HG02798 (cell line): Measurements from ENCODE around the gene SELENON.

ENCODE experiments used
- ATAC-seq: cut with Tn5 transposase; IDR thresholded peaks from one replicate; pipeline ENCODE4 v1.9.1; 2021; ENCODE audit warnings: mild to moderate bottlenecking; ENCODE audit not compliant: unreplicated experiment, poor library complexity

SELENON gene

DNA sequence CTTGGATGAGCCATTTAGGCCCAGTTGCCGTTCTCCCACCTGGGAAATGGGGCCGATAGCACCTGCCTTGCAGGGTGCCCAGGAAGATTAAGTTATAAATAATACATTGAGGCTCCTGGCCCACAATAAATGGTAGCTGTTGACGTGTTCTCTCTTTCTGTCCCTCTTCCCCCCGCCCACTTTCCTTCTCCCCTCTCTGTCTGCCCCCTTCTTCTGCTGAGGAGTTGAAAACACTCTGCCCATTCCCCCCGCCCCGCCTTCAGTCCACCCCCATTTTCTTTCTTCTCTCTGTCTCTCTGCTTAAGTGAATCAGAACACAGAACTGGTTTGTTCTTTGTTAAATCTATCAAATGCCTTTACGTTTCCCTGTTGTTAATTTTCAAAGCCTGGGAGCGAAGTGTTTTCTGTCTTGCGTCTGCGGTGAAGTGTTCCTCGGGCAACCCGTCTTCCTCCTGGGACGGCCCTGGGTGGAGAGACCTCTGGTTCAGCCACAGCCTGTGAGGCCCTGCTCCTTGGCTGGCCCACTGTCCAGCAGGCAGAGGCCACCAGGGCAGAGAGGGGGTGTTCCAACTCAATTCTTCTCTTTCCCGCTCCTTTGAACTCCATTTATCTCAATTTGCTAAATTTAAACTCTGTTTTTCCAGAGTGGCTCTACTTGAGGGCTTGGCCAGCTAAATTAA lies 29.3 kb upstream of the SELENON start:
- ATAC-seq, result no peak

DNA sequence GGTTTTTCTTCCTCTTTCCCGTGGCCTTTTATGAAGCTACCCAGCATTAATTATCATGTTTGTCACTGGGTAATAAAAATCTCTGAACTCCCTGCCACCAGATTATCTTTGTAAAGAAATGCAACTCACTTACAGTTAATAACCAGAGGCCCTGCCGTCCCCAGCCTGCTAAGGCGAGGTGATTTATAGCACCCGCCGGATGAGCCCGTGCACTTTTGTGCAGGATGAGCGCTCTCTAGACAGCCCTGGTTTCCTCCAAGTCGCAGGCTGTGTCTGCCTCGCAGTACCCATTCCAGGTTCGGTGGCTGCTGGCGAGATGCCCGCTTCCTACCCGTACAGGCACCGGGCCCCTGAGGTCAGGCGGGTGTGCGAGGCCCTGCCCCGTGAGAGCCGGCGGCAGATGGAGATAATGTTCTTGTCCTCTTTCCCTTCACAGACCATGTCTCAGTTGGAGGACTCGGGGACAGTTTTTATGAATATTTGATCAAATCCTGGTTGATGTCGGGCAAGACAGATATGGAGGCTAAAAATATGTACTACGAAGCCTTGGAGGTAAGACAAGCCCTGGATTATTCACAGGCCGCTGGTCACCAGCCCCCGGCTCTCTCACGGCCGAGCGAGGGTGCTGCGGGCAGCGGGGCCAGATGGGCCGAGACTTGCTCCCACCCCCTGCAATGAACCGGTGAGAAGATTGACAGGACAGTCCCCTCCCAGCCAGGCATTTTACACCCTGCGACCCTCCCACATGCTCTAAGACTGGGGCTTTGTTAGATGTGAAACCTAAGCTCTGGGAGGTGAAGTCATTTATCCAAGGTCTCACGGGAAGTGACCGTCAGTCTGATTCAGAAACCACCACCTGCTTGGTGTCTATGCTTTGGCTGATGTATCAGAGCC lies 28.5 kb upstream of the SELENON start:
- no peak for ATAC-seq

DNA sequence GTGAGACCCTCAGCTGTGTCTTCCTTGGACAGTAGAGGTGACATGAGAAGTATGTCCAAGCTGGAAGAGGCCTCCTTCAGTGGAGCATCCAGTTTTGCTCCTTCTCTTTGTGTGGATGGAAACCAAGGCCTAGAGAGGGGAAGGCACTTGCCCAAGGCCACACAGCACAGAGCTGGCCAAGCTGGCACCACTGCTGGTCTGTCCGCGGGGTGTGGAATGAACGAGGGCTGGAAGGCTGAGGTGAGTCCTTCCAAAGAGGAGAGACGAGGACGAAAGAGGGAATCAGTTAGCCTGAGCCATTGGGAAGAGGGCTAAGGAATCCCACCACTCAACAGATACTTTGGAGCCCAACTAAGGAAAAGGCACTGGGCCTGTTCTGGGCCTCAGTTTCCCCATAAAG lies 27.8 kb upstream of the SELENON start:
- no peak for ATAC-seq

DNA sequence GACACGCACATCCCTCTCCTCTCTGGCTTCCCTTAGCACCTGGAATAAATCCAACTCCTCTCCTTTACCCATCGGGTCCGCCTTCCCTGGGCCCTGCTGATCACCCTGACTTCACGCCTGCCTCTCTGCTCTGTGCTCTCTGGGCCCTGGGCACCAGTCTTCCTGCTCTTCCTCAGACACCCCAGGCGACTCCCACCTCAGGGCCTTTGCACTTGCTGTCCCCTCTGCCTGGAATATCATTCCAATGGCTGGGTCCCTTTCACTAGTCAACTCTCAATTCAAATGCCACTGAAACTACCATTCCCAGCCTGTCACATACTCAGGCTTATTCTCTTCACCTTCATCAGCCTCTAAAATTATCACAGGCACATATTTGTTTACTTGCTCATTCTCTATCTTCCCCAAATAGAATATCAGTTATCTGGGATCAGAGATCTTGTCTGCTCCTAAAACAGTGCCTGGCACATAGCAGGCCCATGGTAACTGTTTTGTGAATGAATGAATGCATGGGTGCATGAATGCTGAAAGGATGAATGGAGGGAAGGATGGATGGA lies 27.2 kb upstream of the SELENON start:
- no peak for ATAC-seq

DNA sequence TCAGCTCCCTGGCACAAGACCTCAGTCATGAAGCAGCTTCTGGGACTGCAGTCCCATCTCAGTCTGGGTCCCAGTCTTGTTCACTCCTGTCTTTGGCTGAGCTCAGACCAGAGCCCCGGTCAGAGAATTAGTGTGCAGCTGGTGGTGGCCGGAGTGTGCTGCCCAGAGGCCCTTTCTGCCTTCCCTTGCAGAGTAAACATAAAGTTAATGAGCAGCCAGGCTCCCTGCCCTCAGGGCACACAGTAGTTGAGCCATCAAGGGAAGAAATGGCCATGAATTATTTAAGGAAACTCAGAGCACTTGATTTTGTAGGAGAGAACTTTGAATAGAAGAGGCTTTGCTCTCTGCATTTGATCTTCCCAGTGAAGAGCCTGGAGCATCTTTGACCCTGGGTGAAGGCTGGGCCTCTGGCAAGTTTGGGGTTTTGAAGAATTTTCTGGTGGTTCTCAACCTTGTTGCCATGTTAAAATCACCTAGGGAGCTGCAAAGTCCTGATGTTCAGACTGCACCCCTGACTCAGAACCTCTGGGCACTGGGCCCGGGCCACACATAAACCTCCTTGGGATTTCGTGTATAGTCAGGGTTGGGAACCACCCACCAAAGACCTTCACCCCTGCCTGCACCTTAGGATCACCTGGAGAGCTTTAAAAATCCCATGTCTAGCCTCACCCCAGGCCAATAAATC lies 26.4 kb upstream of the SELENON start:
- no peak for ATAC-seq

DNA sequence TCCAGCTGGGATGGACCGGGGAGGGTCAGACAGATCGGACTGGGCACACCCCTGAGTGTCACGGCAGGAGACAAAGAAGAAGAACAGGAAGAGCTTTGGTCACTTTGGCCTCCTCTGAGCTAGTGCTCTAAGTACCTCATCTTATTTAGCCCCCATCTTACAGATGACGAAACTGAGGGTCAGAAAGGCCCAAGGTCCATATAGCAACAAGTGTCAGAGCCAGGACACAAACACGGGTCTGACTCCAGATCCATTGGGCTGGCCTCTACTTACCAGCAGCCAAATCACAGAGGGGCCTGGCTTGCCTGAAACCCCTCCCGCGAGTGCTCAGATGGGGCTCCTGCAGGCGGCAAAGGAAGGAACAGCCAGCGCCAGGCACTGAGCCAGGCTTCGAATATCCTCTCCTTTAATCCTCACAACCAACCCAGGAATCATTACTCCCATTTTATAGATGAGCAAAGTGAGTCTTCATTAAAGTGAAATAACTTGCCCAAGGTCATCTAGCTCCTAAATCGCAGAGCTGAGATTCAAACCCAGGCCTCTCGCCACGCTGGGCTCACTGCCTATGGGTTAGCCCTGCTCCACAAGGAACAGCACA lies 25.7 kb upstream of the SELENON start:
- ATAC-seq, result no peak

DNA sequence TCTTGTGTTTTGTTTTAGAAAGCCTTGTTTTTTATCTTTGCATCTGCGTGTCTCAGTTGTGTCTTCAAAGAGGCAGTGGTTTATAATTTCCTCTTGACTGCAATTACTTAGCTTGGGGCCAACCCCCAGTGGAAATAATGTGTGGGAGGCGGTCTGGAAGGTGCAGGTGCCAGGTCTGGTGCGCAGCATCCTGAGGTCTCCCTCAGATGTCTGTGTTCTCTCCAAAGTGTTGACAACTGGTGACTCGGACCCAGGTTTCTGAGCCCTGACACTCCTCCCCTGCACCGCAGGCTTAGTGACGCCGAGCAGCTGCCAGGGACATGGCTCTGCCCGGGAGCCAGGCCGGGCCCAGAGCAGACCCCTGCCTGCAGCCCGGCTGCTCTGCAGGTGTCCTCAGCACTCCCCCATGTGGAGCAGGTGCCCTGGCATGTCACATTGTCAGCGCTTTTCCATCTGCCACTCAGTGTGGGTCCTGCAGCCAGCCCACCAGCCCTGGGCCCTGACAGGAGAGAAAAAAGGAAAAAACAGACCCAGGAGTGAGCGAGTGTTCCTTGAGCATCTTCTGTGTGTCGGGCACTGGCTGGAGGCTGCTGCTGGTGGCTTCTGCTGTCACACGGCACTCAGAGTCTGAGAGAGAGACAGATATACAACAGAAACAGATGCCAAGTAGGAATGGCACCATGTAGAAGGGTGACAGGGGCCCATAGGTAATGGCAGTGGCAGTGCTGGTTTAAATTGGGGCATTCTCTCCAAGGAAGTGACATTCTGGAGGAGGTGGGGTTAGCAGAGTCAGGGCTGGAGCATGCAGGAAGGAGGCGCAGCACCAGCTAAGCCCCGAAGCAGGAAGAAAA lies 24.8 kb upstream of the SELENON start:
- ATAC-seq, result no peak

DNA sequence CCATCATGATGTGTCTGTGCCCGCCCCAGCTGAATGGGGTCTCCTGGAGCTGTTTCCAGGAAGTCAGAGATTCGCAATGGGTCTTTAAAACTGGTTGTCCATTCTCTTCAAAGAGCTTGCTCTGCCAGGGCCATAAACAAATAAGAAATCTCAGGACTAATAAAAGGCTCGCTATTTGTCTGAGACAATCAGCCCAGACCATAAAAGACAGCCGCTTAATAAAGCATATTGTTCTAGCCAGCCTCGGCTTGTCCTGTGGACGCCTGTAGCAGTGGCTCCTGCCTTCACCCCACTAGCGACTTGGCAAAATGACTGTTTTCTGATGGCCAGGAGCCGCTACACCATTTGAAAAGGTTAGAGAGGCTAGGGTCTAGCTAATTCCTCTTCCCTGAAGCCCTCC lies 20.6 kb upstream of the SELENON start:
- no peak for ATAC-seq

DNA sequence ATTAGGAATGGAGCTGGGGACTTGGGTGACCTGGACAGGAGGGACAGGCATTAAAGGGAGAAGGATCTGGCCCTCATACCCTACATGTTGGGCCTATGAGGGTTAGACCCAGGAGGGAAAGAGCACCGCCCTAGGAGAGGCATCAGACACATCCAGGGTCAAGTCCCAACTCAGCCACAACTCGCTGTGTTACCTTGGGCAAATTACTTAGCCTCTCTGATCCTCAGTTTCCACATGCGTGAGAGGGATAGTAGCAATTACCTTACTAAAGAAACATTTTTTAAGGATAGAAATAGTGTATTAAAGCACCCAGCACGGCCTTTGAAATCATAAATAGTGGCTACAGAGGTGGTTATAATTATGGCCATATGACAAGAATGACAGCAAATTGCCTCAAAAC lies 20.1 kb upstream of the SELENON start:
- no peak for ATAC-seq

DNA sequence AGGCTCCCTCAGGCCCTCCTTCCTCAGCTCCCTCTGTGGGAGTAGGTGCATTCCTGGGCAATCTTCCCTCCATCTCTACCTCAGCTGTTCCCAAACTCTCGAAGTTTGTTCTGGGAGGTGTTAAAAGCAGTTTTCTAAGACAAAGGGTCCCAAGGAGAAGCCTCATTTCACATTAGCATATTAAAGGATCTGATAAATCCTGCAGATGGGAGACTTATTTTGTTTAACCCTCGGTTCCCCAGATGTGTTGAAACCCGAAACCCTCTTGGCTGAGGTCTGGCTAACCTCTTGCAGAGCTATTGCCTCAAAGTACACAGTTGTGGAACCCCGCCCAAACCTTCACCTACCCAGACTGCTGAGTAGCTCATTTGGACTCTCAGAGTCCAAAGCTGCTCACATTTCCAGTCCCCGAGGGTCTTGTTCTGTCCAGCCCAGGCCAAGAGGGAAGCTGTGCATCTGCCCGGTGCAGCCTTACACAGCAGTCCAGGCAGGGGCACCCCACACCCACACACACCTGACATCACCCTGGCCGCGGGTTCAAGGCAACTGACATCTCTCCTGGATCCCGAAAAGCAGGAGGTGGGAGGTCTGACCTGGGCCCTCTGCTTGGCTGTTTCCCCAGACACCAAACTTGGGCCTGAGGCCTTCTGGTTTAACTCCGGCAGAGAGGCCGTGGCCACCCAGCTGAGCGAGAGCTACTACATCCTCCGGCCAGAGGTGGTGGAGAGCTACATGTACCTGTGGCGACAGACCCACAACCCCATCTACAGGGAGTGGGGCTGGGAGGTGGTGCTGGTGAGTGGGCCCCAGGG lies 19.5 kb upstream of the SELENON start:
- no peak for ATAC-seq

DNA sequence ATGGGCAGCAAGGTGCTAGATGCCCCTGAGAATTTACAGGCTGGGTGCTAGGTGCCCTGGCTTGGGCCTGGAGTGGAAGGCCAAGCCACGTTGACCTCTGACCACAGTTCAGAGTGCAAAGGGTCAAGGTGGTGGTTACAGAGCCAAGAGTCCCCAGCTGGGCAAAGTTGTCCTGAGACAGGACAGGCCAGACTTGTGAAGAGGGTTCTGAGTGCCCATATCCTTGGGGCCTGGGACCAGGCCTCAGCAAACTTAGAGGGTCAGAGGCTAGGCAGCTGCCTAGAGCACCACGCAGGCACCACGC lies 18.9 kb upstream of the SELENON start:
- ATAC-seq, result no peak

DNA sequence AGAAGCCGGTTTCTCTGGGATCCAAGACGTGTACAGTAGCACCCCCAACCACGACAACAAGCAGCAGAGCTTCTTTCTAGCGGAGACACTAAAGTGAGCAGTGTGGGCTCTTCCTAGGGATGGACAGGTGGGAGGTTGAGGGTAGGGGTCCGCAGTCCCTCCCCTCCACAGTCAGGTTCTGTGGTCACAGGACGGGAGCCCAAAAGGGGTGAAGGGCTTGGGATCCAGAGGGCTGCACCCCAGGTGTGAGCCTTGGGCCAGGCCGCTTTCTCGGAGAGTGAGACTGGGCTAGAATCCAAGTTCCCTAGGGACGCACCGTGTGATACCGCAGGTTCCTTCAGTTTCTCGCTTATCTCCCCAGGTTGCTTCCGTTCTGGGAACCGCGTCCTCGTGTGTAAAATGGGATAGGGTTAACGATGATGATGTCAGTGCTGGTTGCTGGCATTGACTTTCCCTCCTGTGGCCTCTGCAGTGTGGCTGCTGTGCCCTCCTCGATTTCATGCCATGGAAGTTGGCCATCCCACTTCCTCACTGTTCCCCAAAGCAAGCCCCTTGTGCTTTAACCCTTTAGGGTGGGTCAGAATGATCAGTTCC lies 17.3 kb upstream of the SELENON start:
- no peak for ATAC-seq

DNA sequence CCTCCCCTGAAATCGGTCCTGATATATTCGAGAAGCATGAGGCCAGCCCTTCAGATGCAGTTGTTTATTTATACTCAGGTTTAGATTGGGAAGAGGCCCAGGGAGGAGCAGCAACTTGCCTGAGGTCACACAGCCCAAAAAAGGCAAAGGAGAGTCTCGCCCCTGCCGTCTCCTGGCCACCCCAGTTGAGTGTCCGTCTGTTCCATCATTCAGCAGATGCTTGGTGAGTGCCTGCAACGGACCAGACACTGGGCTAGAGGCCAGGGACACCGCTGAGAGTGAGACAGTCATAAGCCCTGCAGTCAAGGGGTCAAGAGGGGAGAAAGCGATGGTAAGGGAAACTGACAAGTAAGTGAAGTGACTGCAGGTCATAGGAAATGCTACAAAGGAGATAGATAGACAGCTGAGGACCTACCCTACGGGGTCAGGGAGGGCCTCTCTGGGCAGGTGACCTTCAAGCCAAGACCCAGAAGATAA lies 15.4 kb upstream of the SELENON start:
- ATAC-seq, result no peak

DNA sequence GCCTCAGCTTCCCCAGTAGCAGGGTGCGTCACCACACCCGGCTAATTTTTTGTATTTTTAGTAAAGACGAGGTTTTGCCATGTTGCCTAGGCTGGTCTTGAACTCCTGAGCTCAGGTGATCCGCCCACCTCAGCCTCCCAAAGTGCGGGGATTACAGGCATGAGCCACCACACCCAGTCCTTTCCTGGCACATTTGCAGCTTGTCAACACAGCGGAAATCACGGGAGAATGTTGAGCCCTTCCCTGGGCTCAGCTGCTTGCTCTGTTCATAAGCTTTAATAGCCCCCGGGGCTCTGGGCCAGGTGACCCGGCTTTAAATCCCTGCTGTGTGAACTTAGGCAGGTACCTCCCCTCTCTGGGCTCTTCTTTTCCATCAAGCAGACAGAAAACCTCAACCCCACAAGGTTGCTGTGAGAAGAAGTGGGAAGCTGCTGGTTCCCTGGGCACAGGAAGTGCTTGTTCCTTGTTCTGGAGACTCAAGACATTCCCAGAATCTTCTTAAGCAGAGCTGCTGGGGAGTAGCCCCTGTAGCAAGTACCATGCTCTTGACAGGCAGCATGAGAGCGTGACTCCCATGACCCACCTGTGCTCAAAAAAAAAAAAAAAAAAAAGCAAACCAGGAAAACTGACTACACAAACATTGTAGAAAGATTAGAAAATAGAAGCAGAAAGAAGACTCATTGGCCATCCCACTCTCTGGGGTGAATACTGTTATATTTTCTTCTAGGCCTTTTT lies 14.5 kb upstream of the SELENON start:
- no peak for ATAC-seq

DNA sequence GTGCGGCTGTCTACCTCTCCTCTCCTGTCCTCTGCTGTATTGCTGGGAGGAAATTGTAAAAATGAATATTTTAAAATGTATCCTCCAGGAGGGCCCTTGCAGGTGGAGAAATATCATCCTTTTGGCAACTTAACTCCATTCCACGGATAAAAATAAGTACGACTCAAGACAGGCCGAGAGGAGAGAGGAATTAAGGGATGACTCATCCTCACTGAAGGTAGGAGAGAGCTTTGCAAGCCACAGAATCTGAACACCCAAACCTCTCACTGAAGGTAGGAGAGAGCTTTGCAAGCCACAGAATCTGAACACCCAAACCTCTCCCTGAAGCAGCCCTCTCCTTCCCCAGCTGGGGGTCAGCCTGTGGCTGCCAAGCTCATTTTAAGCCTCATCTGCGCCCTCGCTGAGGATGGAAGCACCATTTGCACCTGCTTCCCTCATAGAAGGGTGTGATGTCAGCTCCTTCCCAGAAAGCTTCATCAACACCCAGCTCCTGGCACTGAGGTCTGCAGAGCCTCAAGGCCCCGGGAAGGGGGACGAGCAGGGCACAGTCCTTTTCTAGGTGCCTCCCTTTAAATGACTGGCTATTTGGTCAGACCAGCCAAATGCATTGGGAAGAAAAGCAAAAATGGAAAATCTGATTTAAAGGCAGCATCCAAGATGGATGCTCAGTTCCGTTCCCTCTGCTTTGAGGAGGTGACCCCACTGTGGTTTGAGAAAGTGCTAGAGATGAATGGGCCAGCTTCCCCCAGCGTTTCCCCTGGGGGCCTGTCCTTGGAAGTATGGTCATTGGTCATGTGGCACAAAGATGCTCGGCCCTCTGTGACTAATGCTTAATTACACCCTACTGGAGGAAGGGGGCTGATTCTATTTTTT lies 12.9 kb upstream of the SELENON start:
- no peak for ATAC-seq

DNA sequence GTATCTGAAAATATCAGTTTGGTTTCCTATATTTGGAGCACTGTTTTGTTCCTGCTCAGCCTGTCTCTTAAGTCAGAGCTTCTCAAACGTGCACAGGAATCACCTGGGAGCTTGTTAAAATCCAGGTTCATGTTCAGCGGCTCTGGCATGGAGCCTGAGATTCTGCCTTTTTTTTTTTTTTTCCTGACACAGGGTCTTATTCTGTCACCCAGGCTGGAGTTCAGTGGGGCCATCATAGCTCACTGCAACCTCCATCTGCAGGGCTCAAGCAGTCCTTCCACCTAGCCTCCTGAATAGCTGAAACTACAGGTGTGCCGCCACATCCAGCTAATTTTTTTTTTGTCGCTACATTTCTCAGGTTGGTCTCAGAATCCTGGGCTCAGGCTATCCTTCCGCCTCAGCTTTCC lies 12.2 kb upstream of the SELENON start:
- no peak for ATAC-seq

DNA sequence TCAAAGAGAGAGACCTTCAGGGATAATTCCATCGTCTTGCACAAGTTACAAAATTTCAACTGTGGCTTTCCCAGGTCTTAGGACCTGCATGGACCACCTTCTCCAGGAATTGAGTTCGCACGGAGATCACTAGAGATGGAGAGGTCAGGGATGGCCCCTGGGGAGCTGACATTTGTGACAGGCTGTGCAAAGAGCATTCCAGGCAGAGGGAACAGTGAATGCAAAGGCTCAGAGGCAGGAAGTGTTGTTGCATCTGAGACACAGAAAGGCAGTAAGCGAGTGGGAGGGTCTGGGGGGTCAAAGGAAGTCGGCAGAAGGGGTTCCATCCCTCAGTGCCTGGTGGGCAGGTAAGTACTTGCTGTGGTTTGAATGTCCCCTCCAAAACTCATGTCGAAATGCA lies 9.5 kb upstream of the SELENON start:
- no peak for ATAC-seq
